Measurements from ENCODE around the gene GIT2. TPM values are rescaled to one million over a fixed set of nuclear protein-coding genes. Genes with fewer than 3 reads are reported as not detected.
A peak's percentile ranks its signal among the peaks of the same experiment; 100 is the strongest.
"Not testable (repeated sequence)": the region's sequence is repeated elsewhere in the genome, so short reads cannot be mapped to it uniquely, and the experiment has no call there.

The GIT2 gene
- total RNA-seq, 1 donor from 2014 or later: 66.6 TPM

- ATAC-seq (no peak), DNase-seq (ENCODE audit: low spot score) (no peak)
- intact Hi-C loops (cut with DNase I): no loop called here
Observed at GRCh38 chr12:109951751-109952150, 44.4 kb downstream of the GIT2 start.

- no peak for ATAC-seq
- DNase-seq (ENCODE audit: low spot score): no peak
- intact Hi-C loops (cut with DNase I): no loop called here
Observed at GRCh38 chr12:109951136-109951535, 45.0 kb downstream of the GIT2 start.

- intact Hi-C loops (cut with DNase I): no loop called here
- no peak for DNase-seq (ENCODE audit: low spot score)
- no peak for ATAC-seq
Observed at GRCh38 chr12:109950625-109951024, 45.5 kb downstream of the GIT2 start.

GRCh38 chr12:109949089-109949488 is 47.1 kb downstream of the GIT2 start:
- ATAC-seq: peak; percentile 44
- intact Hi-C loops (cut with DNase I): no loop called here
- no peak for DNase-seq (ENCODE audit: low spot score)

GRCh38 chr12:109948368-109948767 is 47.8 kb downstream of the GIT2 start:
- no peak for ATAC-seq

GRCh38 chr12:109947521-109947920 is 48.6 kb downstream of the GIT2 start:
- intact Hi-C loops (cut with DNase I): no loop called here
- ATAC-seq: peak; percentile 45
- DNase-seq (ENCODE audit: low spot score): no peak

More at GRCh38 chr12:109948368-109948767, 47.8 kb downstream of the GIT2 start:
- intact Hi-C loops (cut with DNase I): no loop called here
- no peak for DNase-seq (ENCODE audit: low spot score)

GRCh38 chr12:109946913-109947312 is 49.3 kb downstream of the GIT2 start:
- intact Hi-C loops (cut with DNase I): no loop called here
- no peak for DNase-seq (ENCODE audit: low spot score)
- ATAC-seq: peak; percentile 57

- intact Hi-C loops (cut with DNase I): no loop called here
- DNase-seq (ENCODE audit: low spot score) (no peak), ATAC-seq (peak; percentile 59)
Observed at GRCh38 chr12:109946505-109946904, 49.7 kb downstream of the GIT2 start.

- intact Hi-C loops (cut with DNase I): no loop called here
- DNase-seq (ENCODE audit: low spot score) (no peak), ATAC-seq (peak; percentile 72)
Observed at GRCh38 chr12:109944561-109945359, 51.4 kb downstream of the GIT2 start.

- no peak for DNase-seq (ENCODE audit: low spot score)
- intact Hi-C loops (cut with DNase I): no loop called here
- no peak for ATAC-seq
Observed at GRCh38 chr12:109943811-109944210, 52.4 kb downstream of the GIT2 start.

- DNase-seq (ENCODE audit: low spot score) (no peak), ATAC-seq (no peak)
- intact Hi-C loops (cut with DNase I): no loop called here
Observed at GRCh38 chr12:109940339-109940923, 55.7 kb downstream of the GIT2 start.

- DNase-seq (ENCODE audit: low spot score) (no peak), ATAC-seq (no peak)
- intact Hi-C loops (cut with DNase I): no loop called here
Observed at GRCh38 chr12:109939504-109939903, 56.7 kb downstream of the GIT2 start.

- DNase-seq (ENCODE audit: low spot score): no peak
- intact Hi-C loops (cut with DNase I): no loop called here
- no peak for ATAC-seq
Observed at GRCh38 chr12:109938947-109939346, 57.2 kb downstream of the GIT2 start.

- ATAC-seq (no peak), DNase-seq (ENCODE audit: low spot score) (no peak)
- intact Hi-C loops (cut with DNase I): no loop called here
Observed at GRCh38 chr12:109937371-109937770, 58.8 kb downstream of the GIT2 start.

GRCh38 chr12:109934026-109934425 is 62.1 kb downstream of the GIT2 start:
- intact Hi-C loops (cut with DNase I): no loop called here
- DNase-seq (ENCODE audit: low spot score) (no peak), ATAC-seq (no peak)

GRCh38 chr12:109932878-109933503 is 63.2 kb downstream of the GIT2 start:
- DNase-seq (ENCODE audit: low spot score): peak; percentile 70
- intact Hi-C loops (cut with DNase I): no loop called here
- peak; percentile 77 for ATAC-seq

- intact Hi-C loops (cut with DNase I): no loop called here
- ATAC-seq: no peak
- DNase-seq (ENCODE audit: low spot score): no peak
Observed at GRCh38 chr12:109931143-109931542, 65.0 kb downstream of the GIT2 start.

GRCh38 chr12:109930028-109930800 is 66.0 kb downstream of the GIT2 start:
- no peak for DNase-seq (ENCODE audit: low spot score)
- ATAC-seq: no peak
- intact Hi-C loops (cut with DNase I): no loop called here

- DNase-seq (ENCODE audit: low spot score); intact Hi-C loops (cut with DNase I); ATAC-seq: not testable (repeated sequence)
Observed at GRCh38 chr12:109929326-109929725, 66.8 kb downstream of the GIT2 start.

All from sciatic nerve (tissue), 2 donors.